Measurements from ENCODE around the gene NR1H4.
"Not testable (repeated sequence)": the region's sequence is repeated elsewhere in the genome, so short reads cannot be mapped to it uniquely, and the experiment has no call there.

Gene NR1H4

DNA sequence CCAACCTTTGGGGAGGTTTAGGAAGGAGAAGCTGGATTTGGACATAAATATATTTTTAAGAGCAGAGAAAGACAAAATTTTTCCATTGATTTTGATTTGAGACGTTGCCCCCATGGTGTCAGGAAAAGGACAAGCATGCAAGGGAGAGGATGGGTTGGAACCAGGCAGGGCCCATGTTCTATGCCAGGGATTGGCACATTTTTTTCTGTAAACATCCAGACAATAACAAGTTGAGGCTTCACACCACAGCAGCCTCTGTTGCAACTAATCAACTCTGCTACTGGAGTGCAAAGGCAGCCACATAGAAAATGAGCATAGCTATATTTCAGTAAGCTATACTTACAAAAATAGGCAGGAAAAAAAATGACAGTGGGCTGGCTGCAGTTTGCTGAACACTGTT lies 44.7 kb downstream of the NR1H4 start:
- no peak for DNase-seq

- no peak for DNase-seq
Observed at GRCh38 chr12:100520048-100520769, 46.5 kb downstream of the NR1H4 start.

- no peak for DNase-seq
Observed at GRCh38 chr12:100521958-100522357, 48.3 kb downstream of the NR1H4 start.

- no peak for DNase-seq
Observed at GRCh38 chr12:100528034-100528433, 54.4 kb downstream of the NR1H4 start.

DNA sequence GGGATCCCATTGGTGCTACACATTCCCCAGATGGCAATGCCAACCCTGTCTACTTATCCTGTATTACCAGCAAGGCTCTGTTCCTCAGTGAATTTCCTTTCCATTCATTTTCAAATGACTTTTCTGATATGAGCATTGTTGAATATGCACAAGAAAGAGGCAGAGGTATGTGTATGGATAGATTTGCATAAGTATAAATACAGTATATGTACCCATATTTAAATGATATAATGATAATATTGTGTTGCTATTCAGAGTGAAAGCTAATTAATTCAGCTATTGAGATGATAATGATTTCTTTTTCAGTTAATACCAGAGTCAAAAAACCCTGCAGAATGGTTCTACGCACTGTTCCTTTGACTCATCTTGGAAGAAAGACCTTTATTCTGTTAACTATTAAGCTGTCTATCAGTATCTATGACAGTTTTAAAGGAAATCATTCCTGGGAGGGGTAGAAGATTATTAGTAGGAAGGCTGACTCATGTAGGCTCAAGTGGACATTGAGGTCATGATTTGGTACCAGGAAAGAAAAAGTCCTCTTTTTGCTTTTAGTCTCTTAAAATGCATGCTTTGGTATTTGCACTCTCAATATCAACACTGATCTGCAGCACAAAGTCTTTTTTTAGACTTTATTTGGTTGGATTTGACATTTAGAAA lies 54.9 kb downstream of the NR1H4 start:
- no peak for DNase-seq

- DNase-seq = no peak
Observed at GRCh38 chr12:100529756-100530350, 56.2 kb downstream of the NR1H4 start.

GRCh38 chr12:100533376-100533775 lies 59.7 kb downstream of the NR1H4 start:
- no peak for DNase-seq

- no peak for DNase-seq
Observed at GRCh38 chr12:100534625-100535227, 61.1 kb downstream of the NR1H4 start.

GRCh38 chr12:100539202-100539601 lies 65.5 kb downstream of the NR1H4 start:
- DNase-seq = no peak

DNA sequence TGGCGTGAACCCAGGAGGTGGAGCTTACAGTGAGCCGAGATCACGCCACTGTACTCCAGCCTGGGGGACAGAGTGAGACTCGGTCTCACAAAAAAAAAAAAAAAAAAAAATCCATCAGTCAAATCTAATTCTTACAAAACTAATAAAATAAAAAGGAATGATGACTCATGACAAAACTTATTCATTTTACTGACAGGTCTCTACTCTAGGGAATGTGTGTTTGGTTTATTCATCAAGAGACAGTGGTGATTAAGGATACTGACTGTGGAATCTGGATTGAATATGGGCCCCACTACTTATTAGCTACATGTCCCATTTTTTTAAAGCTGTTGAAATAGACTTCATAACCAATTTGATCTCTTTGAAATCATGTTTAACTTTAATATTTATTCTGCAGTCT lies 70.5 kb downstream of the NR1H4 start:
- no peak for DNase-seq

- DNase-seq = no peak
Observed at GRCh38 chr12:100545092-100545491, 71.4 kb downstream of the NR1H4 start.

DNA sequence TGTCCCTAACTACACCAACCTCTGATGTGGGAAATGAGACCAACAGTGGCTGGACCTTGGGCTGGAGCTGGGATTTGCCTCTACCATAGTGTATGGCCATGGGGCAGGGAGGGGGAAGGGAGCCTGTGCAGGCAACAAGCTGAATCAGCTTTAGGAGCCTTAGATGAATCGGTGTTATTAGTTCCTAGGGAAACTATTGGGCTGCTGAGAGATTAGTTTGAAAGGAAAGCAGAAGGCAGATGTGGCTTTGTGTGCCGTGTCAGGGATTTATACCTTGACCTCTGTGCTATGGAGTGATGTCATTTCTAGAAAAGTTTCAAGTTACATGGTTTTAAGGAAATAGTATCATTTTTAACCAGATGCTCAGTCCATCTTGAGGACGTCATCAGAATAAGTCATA lies 80.3 kb downstream of the NR1H4 start:
- DNase-seq = no peak

DNA sequence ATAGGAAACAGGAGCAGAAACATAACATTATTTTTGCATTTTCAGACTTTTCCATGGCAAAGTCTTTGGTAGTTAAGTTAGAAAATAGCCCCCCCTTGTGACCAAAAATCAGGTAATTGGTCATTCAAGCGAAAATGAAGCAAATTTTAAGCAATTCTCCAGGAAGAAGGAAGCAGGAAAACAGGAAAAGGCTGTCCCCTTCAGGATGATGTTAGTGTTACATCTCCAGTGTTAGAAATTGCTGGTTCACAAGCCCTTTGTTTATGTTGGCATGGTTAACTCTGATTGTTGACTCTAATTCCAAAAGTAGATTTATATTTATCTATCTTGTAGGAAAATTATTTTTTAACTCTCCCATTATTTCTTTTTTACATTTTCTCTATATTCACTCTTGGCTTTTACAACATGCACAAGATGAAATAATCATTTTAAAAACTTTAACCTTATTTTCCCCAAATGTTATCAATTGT lies 81.0 kb downstream of the NR1H4 start:
- DNase-seq = peak; percentile 76

- DNase-seq = no peak
Observed at GRCh38 chr12:100555722-100556121, 82.1 kb downstream of the NR1H4 start.

GRCh38 chr12:100557357-100557756 lies 83.7 kb downstream of the NR1H4 start:
- DNase-seq = no peak

DNA sequence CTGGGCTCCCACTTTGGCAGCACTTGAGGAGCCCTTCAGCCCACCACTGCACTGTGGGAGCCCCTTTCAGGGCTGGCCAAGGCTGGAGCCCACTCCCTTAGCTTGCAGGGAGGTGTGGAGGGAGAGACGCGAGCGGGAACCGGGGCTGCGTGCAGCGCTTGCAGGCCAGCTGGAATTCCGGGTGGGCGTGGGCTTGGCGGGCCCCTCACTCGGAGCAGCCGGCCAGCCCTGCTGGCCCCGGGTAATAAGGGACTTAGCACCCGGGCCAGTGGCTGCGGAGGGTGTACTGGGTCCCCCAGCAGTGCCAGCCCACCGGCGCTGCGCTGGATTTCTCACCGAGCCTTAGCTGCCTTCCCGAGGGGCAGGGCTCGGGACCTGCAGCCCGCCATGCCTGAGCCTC lies 85.6 kb downstream of the NR1H4 start:
- not testable (repeated sequence) for DNase-seq

GRCh38 chr12:100564090-100564489 lies 90.4 kb downstream of the NR1H4 start:
- DNase-seq = no peak

- no peak for DNase-seq
Observed at GRCh38 chr12:100564905-100565467, 91.3 kb downstream of the NR1H4 start.

- no peak for DNase-seq
Observed at GRCh38 chr12:100565987-100566545, 92.4 kb downstream of the NR1H4 start.

GRCh38 chr12:100566887-100567637 lies 93.4 kb downstream of the NR1H4 start:
- no peak for DNase-seq

DNA sequence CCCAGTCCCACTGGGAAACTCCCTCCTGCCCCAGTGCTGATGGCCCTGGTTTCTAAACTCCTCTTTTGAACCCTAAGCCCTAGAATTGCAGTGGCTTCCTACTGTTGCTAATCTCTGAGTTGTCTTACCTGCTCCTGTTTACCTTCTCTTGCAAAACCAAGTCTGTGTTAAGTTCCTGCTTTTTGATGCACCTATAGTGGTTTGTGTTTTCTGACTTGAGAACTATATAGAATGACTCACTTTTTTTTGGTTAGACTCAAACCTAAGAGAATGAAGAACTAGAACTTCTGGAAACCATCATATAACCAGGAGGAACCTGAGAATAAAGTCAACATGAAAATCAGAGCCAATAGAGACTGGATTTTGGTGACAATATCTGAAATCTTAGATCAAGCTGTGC lies 94.3 kb downstream of the NR1H4 start:
- DNase-seq = no peak

- DNase-seq = no peak
Observed at GRCh38 chr12:100572184-100572583, 98.5 kb downstream of the NR1H4 start.

Data from NCI-H146 (cell line).